NCI-H2081 (cell line): ENCODE measurements around the gene SERPINA9.
"Not testable (repeated sequence)": the region's sequence is repeated elsewhere in the genome, so short reads cannot be mapped to it uniquely, and the experiment has no call there.

Source experiments
- DNase-seq, 2 experiments: peaks; one replicate each; lab custom pipeline; 2025; lab: John Stamatoyannopoulos, UW

The SERPINA9 gene

GRCh38 chr14:94486883-94487282 lies 10.9 kb upstream of the SERPINA9 start:
- no peak for DNase-seq

DNA sequence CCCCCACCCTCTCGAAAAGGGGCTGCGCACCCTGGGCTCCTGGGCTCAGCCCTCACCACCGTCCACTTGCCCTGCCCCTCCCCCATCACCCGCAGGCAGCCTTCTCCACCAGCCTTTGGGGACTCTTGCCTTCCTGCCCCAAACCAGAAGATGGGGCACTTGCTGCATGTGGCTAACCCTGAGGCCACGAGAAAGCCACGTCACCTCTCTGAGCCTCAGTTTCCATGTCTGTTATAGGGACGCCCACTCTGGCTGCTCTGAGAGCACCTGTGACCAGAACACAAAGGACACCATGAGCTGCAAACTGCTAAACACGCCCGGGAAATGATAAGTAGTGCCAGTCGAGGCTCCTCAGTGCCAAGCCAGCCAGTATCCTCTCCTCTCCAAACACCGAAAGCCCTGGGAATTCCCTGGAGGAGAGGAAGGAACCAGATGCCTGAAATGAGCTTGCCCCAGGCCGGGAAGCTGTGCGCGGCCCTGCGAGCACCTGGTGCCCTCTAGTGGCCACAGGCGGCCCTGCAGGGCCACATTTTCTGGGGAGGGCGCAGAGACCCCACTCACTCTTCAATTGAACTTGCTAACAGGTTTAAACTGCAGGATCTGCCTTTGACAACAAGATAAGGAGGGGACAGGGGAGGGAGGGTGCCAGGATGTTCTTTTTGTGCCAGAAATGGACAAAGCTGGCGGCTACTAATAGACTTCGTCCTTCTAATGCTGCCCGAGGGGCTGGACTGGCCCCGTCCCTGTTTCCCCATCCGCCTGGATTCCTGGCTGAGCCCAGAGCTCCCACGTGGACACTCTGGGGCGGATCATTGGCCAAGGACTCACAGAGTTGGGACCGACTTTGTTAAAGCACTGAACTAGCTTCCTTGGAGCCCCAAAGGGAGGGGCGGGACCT lies 10.2 kb upstream of the SERPINA9 start:
- no peak for DNase-seq

DNA sequence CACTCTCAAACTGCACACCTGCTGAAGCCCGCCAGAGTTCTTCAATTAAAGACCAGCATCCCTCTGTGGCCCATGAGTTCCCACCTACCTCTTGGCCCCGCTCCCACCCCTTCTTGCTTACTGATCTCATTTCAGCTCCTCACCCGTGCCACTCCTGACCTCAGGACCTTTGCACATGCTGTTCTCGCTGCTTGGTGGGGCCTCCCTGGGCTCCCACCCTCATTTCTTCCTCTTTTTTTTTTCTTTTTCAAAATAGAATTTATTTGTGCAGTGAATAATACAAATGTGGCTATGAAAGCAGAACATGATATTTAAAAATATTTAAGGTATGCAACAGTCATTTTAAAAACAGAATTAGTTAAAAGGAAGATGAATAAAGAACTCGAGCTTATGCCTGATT lies 8.5 kb upstream of the SERPINA9 start:
- DNase-seq = no peak

DNA sequence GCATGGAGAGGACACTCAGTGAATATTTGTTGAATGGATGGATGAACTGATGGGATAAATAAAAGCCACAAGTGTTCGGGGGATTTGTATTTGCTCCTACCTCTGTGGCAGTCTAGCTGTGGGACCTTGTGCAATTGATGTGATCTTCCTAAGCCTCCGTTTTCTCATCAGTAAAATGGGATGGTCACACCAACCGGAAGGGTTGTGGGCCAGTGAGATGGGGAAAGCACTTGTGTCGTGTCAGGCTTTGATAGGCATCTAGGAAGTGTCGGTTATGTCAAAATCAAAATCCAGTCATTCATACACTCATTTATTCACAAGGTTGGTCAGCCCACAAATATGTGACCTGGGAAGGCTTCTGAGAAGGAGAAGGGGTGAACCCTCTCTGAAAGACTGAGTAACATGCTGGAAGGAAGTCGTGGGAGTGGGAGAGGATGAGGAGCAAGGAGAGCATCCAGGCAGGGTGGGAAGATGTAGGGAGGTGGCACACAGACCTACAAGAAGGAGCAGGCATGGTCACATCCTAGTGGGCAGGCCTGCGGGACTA lies 7.8 kb upstream of the SERPINA9 start:
- DNase-seq = no peak

DNA sequence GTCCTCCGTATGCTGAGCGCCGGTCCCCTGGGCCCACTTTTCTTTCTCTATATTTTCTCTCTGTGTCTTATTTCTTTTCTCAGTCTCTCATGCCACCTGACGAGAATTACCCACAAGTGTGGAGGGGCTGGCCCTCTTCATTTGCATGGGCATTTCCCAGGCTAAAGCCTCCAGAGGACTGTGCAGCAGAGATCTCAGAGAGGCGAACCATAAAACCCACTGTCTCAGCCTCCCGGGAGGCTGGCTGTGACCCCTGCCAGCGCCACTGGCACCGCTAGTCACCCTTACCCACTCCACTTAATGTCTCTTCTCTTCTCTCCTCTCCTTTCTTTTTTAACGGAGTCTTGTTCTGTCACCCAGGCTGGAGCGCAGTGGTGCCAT lies 7.1 kb upstream of the SERPINA9 start:
- no peak for DNase-seq

- not testable (repeated sequence) for DNase-seq
These were observed 6.4 kb upstream of the SERPINA9 start for GRCh38 chr14:94482132-94483070.

GRCh38 chr14:94481468-94482131 lies 5.6 kb upstream of the SERPINA9 start:
- no peak for DNase-seq

DNA sequence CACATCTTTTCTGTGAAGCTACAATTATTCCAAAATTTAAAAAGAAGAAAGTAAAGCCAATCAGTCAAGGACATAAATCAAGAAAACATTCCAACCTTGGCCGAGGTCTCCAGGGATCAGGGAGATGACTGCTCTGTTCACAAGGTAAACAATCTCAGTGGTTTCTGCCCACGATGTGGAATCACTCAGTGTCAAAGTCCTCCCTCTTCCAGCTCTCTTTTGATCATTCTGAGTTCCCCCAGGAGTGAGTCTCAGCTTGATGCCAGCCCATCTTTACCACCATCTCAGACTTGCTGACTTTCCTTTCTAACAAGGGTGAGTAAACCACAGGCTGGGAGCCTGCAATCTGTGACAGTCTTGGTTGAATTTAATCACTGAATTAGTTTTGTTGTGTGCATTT lies 4.8 kb upstream of the SERPINA9 start:
- no peak for DNase-seq

DNA sequence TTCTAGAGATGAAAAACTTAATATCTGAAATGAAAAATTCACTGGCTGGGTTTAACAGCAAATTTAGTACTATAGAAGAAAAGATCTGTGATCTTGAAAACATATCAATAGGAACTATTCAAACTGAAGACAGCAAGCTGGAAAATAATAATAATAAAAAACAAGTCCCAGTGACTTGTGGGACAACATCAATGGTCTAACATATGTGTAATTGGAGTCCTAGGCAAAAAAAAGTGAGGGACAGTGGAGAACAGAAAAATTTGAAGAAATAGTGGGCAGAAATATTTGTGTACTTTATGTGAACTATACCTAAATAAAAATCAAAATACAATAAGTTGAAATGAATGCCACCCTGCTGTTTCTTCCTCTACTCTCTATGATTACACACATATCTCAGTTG lies 2.4 kb upstream of the SERPINA9 start:
- DNase-seq = no peak

DNA sequence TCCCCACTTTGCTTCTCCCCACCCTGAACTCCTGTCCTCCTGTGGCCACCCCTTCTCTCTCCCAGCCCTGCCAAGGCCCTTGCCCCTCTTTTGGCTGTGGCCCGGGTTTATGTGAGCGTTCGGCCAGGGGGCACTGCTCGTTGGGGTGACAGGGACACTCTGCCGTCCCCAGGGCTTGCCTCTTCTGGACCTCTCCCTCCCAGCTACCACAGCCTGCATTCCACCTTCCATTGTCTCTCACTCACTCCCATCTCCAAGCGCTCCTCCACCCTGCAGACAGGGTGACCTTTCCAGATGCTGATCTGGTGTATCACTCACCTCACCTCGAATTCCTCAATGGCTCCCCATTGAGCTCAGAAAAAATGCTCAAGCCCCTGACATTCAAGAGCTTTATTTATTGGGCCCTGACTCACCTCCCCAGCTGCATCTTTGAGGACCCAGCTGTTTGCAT lies 1.4 kb downstream of the SERPINA9 start:
- no peak for DNase-seq

DNA sequence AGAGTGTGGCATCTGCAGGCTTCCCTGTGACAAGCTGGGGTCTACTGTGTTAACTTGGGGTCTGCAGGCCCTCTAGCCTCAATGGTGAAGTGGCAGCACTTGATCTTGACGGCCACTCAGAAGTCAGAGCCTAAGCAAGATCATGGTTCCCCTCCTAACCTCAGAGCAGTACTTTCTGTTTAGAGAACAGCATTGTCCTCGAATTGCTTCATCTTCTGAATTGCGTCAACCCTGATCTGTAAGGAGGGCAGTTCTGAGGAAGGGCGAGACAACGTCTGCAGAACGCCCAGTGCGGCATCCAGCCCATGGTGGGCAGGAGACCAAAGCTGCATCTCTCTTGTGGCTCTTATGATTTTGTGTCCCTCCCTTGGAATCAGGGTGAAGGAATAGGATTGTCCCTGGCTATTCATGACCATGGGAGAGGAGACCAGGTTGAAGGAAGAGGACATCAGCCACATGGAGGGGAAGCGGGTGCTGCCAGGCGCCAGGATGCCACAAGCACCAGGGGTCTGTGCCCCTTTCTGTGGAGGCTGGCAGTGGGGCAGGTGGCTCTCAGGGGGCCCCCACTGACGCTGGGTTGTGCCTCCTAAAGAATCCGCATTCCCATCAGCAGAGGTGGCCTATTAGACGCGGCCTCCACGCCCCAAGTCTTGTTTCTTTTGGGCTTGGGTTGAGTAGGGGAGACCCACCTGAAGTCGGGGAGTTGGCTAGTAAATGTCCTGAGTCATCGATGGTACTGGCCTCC lies 2.2 kb downstream of the SERPINA9 start:
- no peak for DNase-seq

GRCh38 chr14:94472842-94473241 lies 3.2 kb downstream of the SERPINA9 start:
- no peak for DNase-seq

GRCh38 chr14:94471045-94471444 lies 5.0 kb downstream of the SERPINA9 start:
- DNase-seq = no peak

GRCh38 chr14:94470311-94470710 lies 5.7 kb downstream of the SERPINA9 start:
- no peak for DNase-seq

DNA sequence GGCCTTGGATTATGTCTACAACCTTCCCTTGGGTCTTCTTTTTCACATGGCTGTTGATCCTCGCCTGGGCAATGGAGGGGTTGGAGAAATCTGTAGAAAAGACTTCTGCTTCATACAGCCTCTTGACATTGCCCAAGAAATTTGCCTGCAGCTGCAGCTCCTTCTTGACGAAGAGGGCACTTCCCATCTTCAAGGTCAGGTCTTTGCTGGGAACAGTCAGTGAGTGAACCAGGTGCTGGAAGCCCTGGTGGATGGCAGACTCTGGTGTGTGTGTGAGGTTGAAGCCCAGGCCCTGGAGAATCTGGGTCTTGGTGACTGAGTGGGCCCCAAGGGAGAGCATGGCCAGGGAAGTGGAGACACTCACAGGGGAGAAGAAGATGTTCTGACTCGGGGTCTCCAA lies 6.7 kb downstream of the SERPINA9 start:
- DNase-seq = no peak

GRCh38 chr14:94467728-94468520 lies 8.1 kb downstream of the SERPINA9 start:
- DNase-seq = no peak

DNA sequence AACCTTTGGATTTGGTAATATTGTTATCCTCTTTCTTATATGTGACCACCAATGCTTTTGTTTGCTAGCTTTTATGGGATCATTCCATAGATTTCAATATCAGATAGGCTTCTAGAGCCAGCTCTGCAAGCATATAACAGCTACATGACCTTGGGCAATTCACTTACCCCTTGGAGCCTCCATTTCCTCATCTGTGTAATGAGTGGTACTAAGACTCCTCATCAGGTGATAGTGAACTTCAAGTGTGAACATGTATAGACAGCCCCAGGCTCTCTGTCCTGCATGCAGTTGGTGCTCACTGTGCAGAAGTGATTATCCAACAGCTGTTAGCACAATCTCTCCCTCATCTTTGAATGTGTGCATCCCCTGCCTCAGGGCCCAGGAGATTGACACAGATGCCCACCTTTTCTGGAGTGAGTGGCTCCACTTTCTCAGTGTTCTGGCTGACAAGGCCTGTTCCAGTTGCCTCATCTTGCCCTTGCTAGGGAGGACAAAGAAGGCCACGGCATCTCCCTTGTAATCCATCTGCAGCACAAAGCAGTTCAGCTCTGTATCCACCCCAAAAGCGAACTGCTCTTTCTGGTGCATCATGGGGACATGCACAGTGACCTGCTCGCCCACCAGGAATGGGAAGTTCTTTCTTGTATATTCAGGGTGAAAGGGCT lies 9.2 kb downstream of the SERPINA9 start:
- no peak for DNase-seq

DNA sequence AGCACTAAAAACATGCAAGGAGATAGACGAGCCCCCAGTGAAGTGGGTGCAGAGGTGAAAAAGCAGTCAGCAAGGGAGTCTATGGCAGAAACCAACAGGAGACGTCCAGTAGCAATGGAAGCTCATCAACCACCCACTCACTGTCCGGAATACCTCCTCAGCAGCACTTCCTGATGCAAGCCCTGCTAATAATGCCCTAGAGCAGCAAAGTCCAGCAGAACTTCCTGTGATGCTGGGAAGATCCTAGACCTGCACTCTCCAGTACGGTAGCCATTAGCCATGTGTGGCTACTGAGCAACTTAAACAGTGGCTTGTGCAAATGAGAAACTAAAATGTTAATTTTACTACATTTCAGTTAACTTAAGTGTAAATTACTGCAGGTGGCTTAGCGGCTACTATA lies 11.0 kb downstream of the SERPINA9 start:
- no peak for DNase-seq

- no peak for DNase-seq
These were observed 11.7 kb downstream of the SERPINA9 start for GRCh38 chr14:94464290-94464689.
